Endothelial cell of umbilical vein (primary cell): ENCODE data around the gene MRPS16. TPM values are rescaled to one million over a fixed set of nuclear protein-coding genes. Genes with fewer than 3 reads are reported as not detected.

ENCODE experiments used
- BruUV-seq: library from RNA; stranded (reverse); fragments of 400-500 nt; replicated peaks from 2 replicates; lab custom pipeline; 2021; lab: Mats Ljungman, UMichigan
- CTCF ChIA-PET: fragments of 300-600, 350-600 bp; sonication (Branson Sonifier 250); formaldehyde crosslinking; loops from one replicate; lab custom pipeline; 2021; ENCODE audit warnings: antibody characterized with exemption, inconsistent platforms; lab: Charles Lee
- POLR2A ChIA-PET: fragments of 300-600, 350-600 bp; sonication (Branson Sonifier 250); formaldehyde crosslinking; loops from one replicate; lab custom pipeline; 2021; ENCODE audit warnings: antibody characterized with exemption, inconsistent platforms; lab: Charles Lee
- DNase-seq: peaks from one replicate; pipeline ENCODE4 v3.0.0-alpha.2; 2011; ENCODE audit warnings: low read depth, low spot score
- FAIRE-seq: peaks from 2 replicates; lab custom pipeline; 2011; peaks lifted over from hg19 to GRCh38; lab: Jason Lieb, UNC
- H2AFZ ChIP-seq: 2 replicates; pipeline ENCODE4 v1.6.0; 2012; ENCODE audit warnings: low read depth, low read length, control low read depth, inconsistent platforms
- H3K27ac ChIP-seq: 2 replicates; pipeline ENCODE4 v1.5.1; 2011; ENCODE audit warnings: low read depth, mild to moderate bottlenecking, control low read depth, low read length, moderate library complexity; ENCODE audit not compliant: insufficient read depth
- H3K27me3 ChIP-seq, 2 experiments: 2 replicates each; pipeline versions ENCODE4 v1.6.0 to v1.6.1; 2011; ENCODE audit warnings: low read length in 2 of 2, mixed read lengths in 1 of 2; ENCODE audit not compliant: control insufficient read depth in 2 of 2, insufficient read depth in 2 of 2
- H3K36me3 ChIP-seq, 2 experiments: 2 replicates in 1 of 2; 3 replicates in 1 of 2; pipeline ENCODE4 v1.5.1; 2011; ENCODE audit warnings: low read length in 2 of 2, mild to moderate bottlenecking in 1 of 2, moderate library complexity in 1 of 2; ENCODE audit not compliant: control insufficient read depth in 2 of 2, insufficient read depth in 2 of 2; ENCODE audit errors: extremely low read depth in 1 of 2
- H3K4me1 ChIP-seq: 3 replicates; pipeline ENCODE4 v1.5.1; 2011; ENCODE audit warnings: mild to moderate bottlenecking, low read length; ENCODE audit not compliant: control insufficient read depth, insufficient read depth; ENCODE audit errors: extremely low read depth
- H3K4me2 ChIP-seq: 2 replicates; pipeline ENCODE4 v1.6.1; 2011; ENCODE audit warnings: low read length, control low read depth, mixed read lengths; ENCODE audit not compliant: insufficient read depth
- H3K4me3 ChIP-seq, 3 experiments: fragments of 200-600 bp in 1 of 3; sonication (generic), shearing (Covaris generic) in 1 of 3; replicated peaks in 1 of 3; 2 replicates each; pipeline ENCODE4 v1.5.1; 2011 to 2016; ENCODE audit warnings: control low read depth in 3 of 3, low read length in 3 of 3, mild to moderate bottlenecking in 2 of 3, inconsistent platforms in 1 of 3, low read depth in 1 of 3, moderate library complexity in 1 of 3; ENCODE audit not compliant: insufficient read depth in 1 of 3
- H3K79me2 ChIP-seq: 2 replicates; pipeline ENCODE4 v1.6.0; 2012; ENCODE audit warnings: low read length, inconsistent platforms; ENCODE audit not compliant: control insufficient read depth, insufficient read depth
- H3K9ac ChIP-seq: replicated peaks from 2 replicates; pipeline ENCODE3; 2011; ENCODE audit warnings: low read length, control low read depth; ENCODE audit not compliant: insufficient read depth; ENCODE audit errors: extremely low read depth
- H3K9me1 ChIP-seq: replicated peaks from 3 replicates; pipeline ENCODE4 v1.6.0; 2011; ENCODE audit warnings: mild to moderate bottlenecking, low read length; ENCODE audit not compliant: control insufficient read depth, insufficient read depth; ENCODE audit errors: extremely low read depth
- H3K9me3 ChIP-seq: replicated peaks from 2 replicates; pipeline ENCODE4 v1.5.1; 2012; ENCODE audit warnings: low read length, inconsistent platforms; ENCODE audit not compliant: control insufficient read depth, insufficient read depth
- H4K20me1 ChIP-seq: replicated peaks from 2 replicates; pipeline ENCODE3; 2011; ENCODE audit warnings: mild to moderate bottlenecking, low read length; ENCODE audit not compliant: control insufficient read depth, insufficient read depth; ENCODE audit errors: extremely low read depth
- CTCF ChIP-seq, 2 donors: IDR thresholded peaks; 1 replicate in 1 of 2; 2 replicates in 1 of 2; pipeline ENCODE4 v1.5.1; 2011; ENCODE audit warnings: low read length in 2 of 2, mild to moderate bottlenecking in 2 of 2, moderate library complexity in 2 of 2, control low read depth in 1 of 2, inconsistent platforms in 1 of 2, low read depth in 1 of 2; ENCODE audit not compliant: insufficient read depth in 1 of 2; ENCODE audit errors: extremely low read depth in 1 of 2
- EZH2 ChIP-seq: IDR thresholded peaks from 2 replicates; pipeline ENCODE4 v1.6.1; 2012; ENCODE audit warnings: borderline replicate concordance, low read depth, mild to moderate bottlenecking, moderate library complexity, low read length, inconsistent platforms; ENCODE audit not compliant: severe bottlenecking
- FOS ChIP-seq: IDR thresholded peaks from 2 replicates; pipeline ENCODE4 v1.6.1; 2011; ENCODE audit warnings: mild to moderate bottlenecking, low read length, moderate library complexity, borderline replicate concordance; ENCODE audit not compliant: insufficient read depth
- GATA2 ChIP-seq: IDR thresholded peaks from 2 replicates; pipeline ENCODE4 v1.7.0; 2011; ENCODE audit warnings: low read depth, mild to moderate bottlenecking, moderate library complexity, mixed read lengths, low read length; ENCODE audit not compliant: insufficient read length, insufficient read depth
- JUN ChIP-seq: IDR thresholded peaks from 2 replicates; pipeline ENCODE4 v1.6.1; 2011; ENCODE audit warnings: borderline replicate concordance, low read depth; ENCODE audit not compliant: insufficient read length, insufficient read depth
- MYC ChIP-seq: IDR thresholded peaks from one replicate; pipeline ENCODE4 v1.6.1; 2011; ENCODE audit warnings: mild to moderate bottlenecking, low read depth, low read length
- POLR2A ChIP-seq: IDR thresholded peaks from 2 replicates; pipeline ENCODE4 v1.6.1; 2012; ENCODE audit warnings: low read depth, mild to moderate bottlenecking, control low read depth, low read length
- POLR2AphosphoS5 ChIP-seq: IDR thresholded peaks from 2 replicates; pipeline ENCODE4 v1.6.1; 2012; ENCODE audit warnings: low read depth, mild to moderate bottlenecking, control low read depth, low read length, moderate library complexity; ENCODE audit not compliant: insufficient read depth
- dilution Hi-C: fragments of 300-500 bp; cut with MboI; formaldehyde crosslinking; loops from one replicate; pipeline ENCODE4 v1.15.0; 2019; ENCODE audit warnings: low sequenced_read_pairs; ENCODE audit not compliant: extremely low pct_ligation_motif_present
- intact Hi-C: fragments of 100-400 bp; cut with micrococcal nuclease; formaldehyde crosslinking; loops from one replicate; pipeline ENCODE4 v1.10.0; 2022
- polyA plus RNA-seq, 4 experiments: library from polyadenylated mRNA; depleted of rRNA in 3 of 4; stranded (reverse) in 3 of 4; unstranded in 1 of 4; fragments of >200 nt; gene quantifications; 2 replicates each; pipeline versions ENCODE4 v1.2.1 to v1.2.3, GENCODE V29; 2011 to 2012; ENCODE audit warnings: missing spikeins in 1 of 4
- total RNA-seq: library from RNA; stranded (reverse); gene quantifications from 2 replicates; pipeline ENCODE4 v1.2.3, GENCODE V29; 2021
- TF ChIP-seq, protein P1 (sequence below): IDR thresholded peaks from 2 replicates; pipeline ENCODE4 v1.6.1; 2011; ENCODE audit not compliant: insufficient read depth, insufficient read length

MRPS16 gene
- total and polyA plus RNA-seq, 2 donors (not counting 3 experiments of a cell fraction or from before 2014, with no cell fraction given) = 86.0 to 161 TPM

DNA sequence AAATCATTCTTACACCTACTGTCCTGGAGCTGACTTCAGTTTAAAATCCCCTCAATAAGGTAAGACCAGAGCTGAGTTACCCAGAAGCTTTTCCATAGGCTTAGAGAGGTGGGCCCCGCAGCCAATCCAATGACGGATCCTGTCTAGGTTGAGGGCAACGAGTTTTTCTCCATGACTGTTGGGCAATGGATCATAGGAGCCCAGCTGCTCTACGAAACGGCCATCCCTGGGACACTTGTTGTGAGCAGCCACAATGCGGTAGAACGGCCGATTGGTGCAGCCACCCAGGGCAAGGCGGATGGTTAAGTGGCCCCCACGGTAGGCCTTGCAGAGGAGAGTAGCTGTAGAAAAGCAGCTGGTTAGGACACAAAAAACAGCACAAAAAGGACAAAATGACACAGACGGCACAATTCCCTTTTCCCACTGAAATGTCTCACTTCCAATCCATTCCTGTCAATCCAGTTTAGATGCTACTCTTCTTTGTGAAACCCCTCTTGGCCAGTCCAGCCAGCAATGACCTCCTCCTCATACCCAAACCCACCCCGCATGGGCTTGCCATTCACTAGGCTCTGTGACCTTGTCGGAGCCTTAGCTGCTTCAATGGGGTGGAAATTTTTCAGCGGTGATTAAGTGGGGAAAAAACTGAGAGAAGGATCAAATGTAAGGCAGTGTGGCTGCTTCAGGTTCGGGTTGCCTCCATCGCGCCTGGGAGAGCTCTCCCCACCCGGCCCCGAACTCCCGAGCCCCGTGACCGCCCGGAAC, 580 bp downstream of the MRPS16 start:
- Histone ChIP-seq H3K9me1 (no peaks in the 10 kb centered on the region), H2AFZ (peak overlapping the region; percentile 40), H3K9ac (peak overlapping the region; percentile 96), H3K4me1 (peaks cover 25% of the 10 kb centered on the region), H4K20me1 (no peaks in the 10 kb centered on the region), H3K36me3 (peaks cover 2 to 6% of the 10 kb centered on the region in 2 experiments), H3K79me2 (peaks cover 26% of the 10 kb centered on the region), H3K9me3 (no peaks in the 10 kb centered on the region), H3K27ac (peak overlapping the region; percentile 81), H3K27me3 (no peaks in the 10 kb centered on the region), H3K4me3 (peak overlapping the region; percentile 60 to 91 (median 83)), H3K4me2 (peak overlapping the region; percentile 92)
- TF ChIP-seq FOS (no peak), CTCF (IDR thresholded peaks at IDR 0.05; ENCODE audit: extremely low read depth in 1 of 2, insufficient read depth in 1 of 2, low read depth in 1 of 2, low read length in 2 of 2) (no peak), POLR2A (no peak), JUN (no peak), GATA2 (no peak), MYC (no peak), POLR2AphosphoS5 (no peak), EZH2 (no peak)
- TF ChIP-seq, protein P1, sequence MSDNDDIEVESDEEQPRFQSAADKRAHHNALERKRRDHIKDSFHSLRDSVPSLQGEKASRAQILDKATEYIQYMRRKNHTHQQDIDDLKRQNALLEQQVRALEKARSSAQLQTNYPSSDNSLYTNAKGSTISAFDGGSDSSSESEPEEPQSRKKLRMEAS = no peak
- TSS peak; percentile 55 for BruUV-seq
- no peak for FAIRE-seq
- dilution Hi-C loops = no loop called here
- CTCF ChIA-PET = interaction anchor here (1.9 kb wide), 1 partner anchor 12 kb away, joined by 13 read pairs; no protein-coding TSS in a partner anchor
- POLR2A ChIA-PET = interaction anchor here (1.0 kb wide), 1 partner anchor 107 kb away, joined by 4 read pairs; the partner anchor contains the start of gene CFAP70
- DNase-seq = peak; percentile 7
- intact Hi-C loops = loop anchor here (5.0 kb wide), 1 partner anchor 105 kb away; the partner anchor contains the start of gene CFAP70
